Panc1 (cell line): ENCODE measurements around the gene CEP83. TPM values are rescaled to one million over a fixed set of nuclear protein-coding genes. Genes with fewer than 3 reads are reported as not detected.

Experiments used
- ATAC-seq: fragments of 200-7000 bp; cut with Tn5 transposase; 2 replicates; pipeline ENCODE4 v1.9.1; 2020; ENCODE audit warnings: mild to moderate bottlenecking, moderate library complexity
- BruUV-seq: library from RNA; stranded (reverse); fragments of 400-500 nt; replicated peaks from 2 replicates; lab custom pipeline; 2021; lab: Mats Ljungman, UMichigan
- CTCF ChIA-PET: fragments of 300-600 bp; sonication (Branson Sonifier 250); formaldehyde crosslinking; loops from one replicate; lab custom pipeline; 2022; ENCODE audit warnings: antibody characterized with exemption; lab: Charles Lee
- POLR2A ChIA-PET: fragments of 300-600 bp; sonication (Branson Sonifier 250); formaldehyde crosslinking; loops from one replicate; lab custom pipeline; 2022; ENCODE audit warnings: antibody characterized with exemption; lab: Charles Lee
- DNase-seq: peaks from one replicate; pipeline ENCODE4 v3.0.0-alpha.2; 2010; ENCODE audit warnings: low read depth, low spot score
- H3K27ac ChIP-seq: 2 replicates; pipeline ENCODE4 v1.5.1; 2011; ENCODE audit warnings: mild to moderate bottlenecking, low read length, inconsistent platforms
- H3K27me3 ChIP-seq: fragments of 200-500 bp; sonication (Bioruptor generic); 2 replicates; pipeline ENCODE4 v1.6.0; 2014; ENCODE audit warnings: low read length, inconsistent platforms; ENCODE audit not compliant: control insufficient read depth, insufficient read depth
- H3K36me3 ChIP-seq: fragments of 200-500 bp; sonication (Bioruptor generic); 2 replicates; pipeline ENCODE4 v1.5.1; 2014; ENCODE audit warnings: inconsistent platforms, mild to moderate bottlenecking, low read length, moderate library complexity; ENCODE audit not compliant: control insufficient read depth, insufficient read depth
- H3K4me1 ChIP-seq: 2 replicates; pipeline ENCODE4 v1.5.1; 2011; ENCODE audit warnings: inconsistent platforms, mild to moderate bottlenecking, low read length, moderate library complexity; ENCODE audit not compliant: control insufficient read depth, insufficient read depth
- H3K4me3 ChIP-seq, 2 experiments: 2 replicates each; pipeline ENCODE4 v1.5.1; 2011 to 2012; ENCODE audit warnings: low read depth in 2 of 2, low read length in 2 of 2, mild to moderate bottlenecking in 2 of 2, inconsistent platforms in 1 of 2, moderate library complexity in 1 of 2
- H3K9me3 ChIP-seq: fragments of 200-500 bp; sonication (Bioruptor generic); 2 replicates; pipeline ENCODE4 v1.5.1; 2014; ENCODE audit warnings: low read depth, mild to moderate bottlenecking, inconsistent platforms, low read length, moderate library complexity; ENCODE audit not compliant: control insufficient read depth, insufficient read depth
- CTCF ChIP-seq: fragments of 450-650 bp; IDR thresholded peaks from 2 replicates; pipeline ENCODE4 v1.5.1; 2017; ENCODE audit warnings: mild to moderate bottlenecking
- POLR2AphosphoS5 ChIP-seq: IDR thresholded peaks from 2 replicates; pipeline ENCODE4 v1.6.1; 2012; ENCODE audit warnings: mild to moderate bottlenecking, low read depth, low read length, moderate library complexity
- REST ChIP-seq, 2 experiments: IDR thresholded peaks; 2 replicates each; pipeline ENCODE4 v1.6.1; 2011 to 2012; ENCODE audit warnings: low read depth in 2 of 2, control low read depth in 1 of 2, low read length in 1 of 2, mild to moderate bottlenecking in 1 of 2, moderate library complexity in 1 of 2; ENCODE audit not compliant: insufficient read depth in 1 of 2
- SIN3A ChIP-seq: IDR thresholded peaks from 2 replicates; pipeline ENCODE4 v1.6.1; 2012; ENCODE audit warnings: low read depth, mild to moderate bottlenecking, low read length, moderate library complexity, borderline replicate concordance; ENCODE audit not compliant: insufficient read depth
- TCF7L2 ChIP-seq: IDR thresholded peaks from 2 replicates; pipeline ENCODE4 v1.6.1; 2011; ENCODE audit warnings: mild to moderate bottlenecking, low read depth, low read length, inconsistent platforms
- in situ Hi-C: cut with HindIII; loops from 2 replicates; pipeline ENCODE4 v1.10.0; 2016; ENCODE audit warnings: low sequenced_read_pairs, low pct_unique_long_range_greater_than_20kb
- intact Hi-C: fragments of 100-400 bp; cut with micrococcal nuclease; formaldehyde crosslinking; loops from one replicate; pipeline ENCODE4 v1.10.0; 2022; ENCODE audit not compliant: unreplicated experiment
- total RNA-seq: library from RNA; stranded (reverse); gene quantifications from one replicate; pipeline ENCODE4 v1.2.1, GENCODE V29; 2021; ENCODE audit not compliant: unreplicated experiment

CEP83 gene
- total RNA-seq, 1 experiment from 2014 or later: 28.0 TPM

GRCh38 chr12:94435511-94435927 is 24.1 kb downstream of the CEP83 start:
- Histone ChIP-seq H3K27ac (no peak overlapping the region), H3K36me3 (no peaks in the 10 kb centered on the region), H3K27me3 (no peaks in the 10 kb centered on the region), H3K4me3 (no peak overlapping the region), H3K9me3 (peaks cover 8% of the 10 kb centered on the region; the same call in 1 of the 2 replicates), H3K4me1 (no peaks in the 10 kb centered on the region)
- DNase-seq (no peak), ATAC-seq (no peak)
- BruUV-seq: no TSS peak
- CTCF ChIA-PET: no interaction called here
- POLR2A ChIA-PET: no interaction called here
- intact Hi-C loops (no loop called here), in situ Hi-C loops (no loop called here)
- TF ChIP-seq CTCF (no peak), REST (IDR thresholded peaks at IDR 0.05; ENCODE audit: insufficient read depth in 1 of 2, low read depth in 2 of 2, low read length in 1 of 2) (no peak), TCF7L2 (no peak), SIN3A (no peak), POLR2AphosphoS5 (no peak)

GRCh38 chr12:94434171-94434570 is 25.5 kb downstream of the CEP83 start:
- Histone ChIP-seq H3K4me3 (no peak overlapping the region), H3K27ac (no peak overlapping the region), H3K4me1 (no peaks in the 10 kb centered on the region), H3K36me3 (no peaks in the 10 kb centered on the region), H3K9me3 (peaks cover 11% of the 10 kb centered on the region; the same call in 1 of the 2 replicates), H3K27me3 (no peaks in the 10 kb centered on the region)
- CTCF ChIA-PET: no interaction called here
- POLR2A ChIA-PET: no interaction called here
- DNase-seq (no peak), ATAC-seq (no peak)
- TF ChIP-seq SIN3A (no peak), POLR2AphosphoS5 (no peak), REST (IDR thresholded peaks at IDR 0.05; ENCODE audit: insufficient read depth in 1 of 2, low read depth in 2 of 2, low read length in 1 of 2) (no peak), TCF7L2 (no peak), CTCF (no peak)
- no TSS peak for BruUV-seq
- intact Hi-C loops: no loop called here
- in situ Hi-C loops: no loop called here
